ENCODE results near the gene TMEM145.

GRCh38 chr19:42357290-42357689 lies 44.2 kb downstream of the TMEM145 start:
- TF ChIP-seq POLR2A (IDR thresholded peaks at IDR 0.05; ENCODE audit: low read length) (no peak), GATA1 (IDR thresholded peaks at IDR 0.05; ENCODE audit: low read depth, low read length) (no peak)

All from erythroblast (primary cell).